Glomerular endothelial cell (primary cell): ENCODE results near the gene THSD4. TPM values are rescaled to one million over a fixed set of nuclear protein-coding genes. Genes with fewer than 3 reads are reported as not detected.
"Not testable (repeated sequence)": the region's sequence is repeated elsewhere in the genome, so short reads cannot be mapped to it uniquely, and the experiment has no call there.

ENCODE experiments used
- DNase-seq: peaks from one replicate; pipeline ENCODE4 v3.0.0-alpha.2; 2011; ENCODE audit warnings: low read depth, low spot score; ENCODE audit errors: extremely low read depth
- total RNA-seq: library from RNA; depleted of rRNA; stranded (reverse); fragments of >200 nt; gene quantifications from 2 replicates; pipeline ENCODE4 v1.2.3, GENCODE V29; 2015

THSD4 gene
- total RNA-seq, 1 donor from 2014 or later = 110 TPM

DNA sequence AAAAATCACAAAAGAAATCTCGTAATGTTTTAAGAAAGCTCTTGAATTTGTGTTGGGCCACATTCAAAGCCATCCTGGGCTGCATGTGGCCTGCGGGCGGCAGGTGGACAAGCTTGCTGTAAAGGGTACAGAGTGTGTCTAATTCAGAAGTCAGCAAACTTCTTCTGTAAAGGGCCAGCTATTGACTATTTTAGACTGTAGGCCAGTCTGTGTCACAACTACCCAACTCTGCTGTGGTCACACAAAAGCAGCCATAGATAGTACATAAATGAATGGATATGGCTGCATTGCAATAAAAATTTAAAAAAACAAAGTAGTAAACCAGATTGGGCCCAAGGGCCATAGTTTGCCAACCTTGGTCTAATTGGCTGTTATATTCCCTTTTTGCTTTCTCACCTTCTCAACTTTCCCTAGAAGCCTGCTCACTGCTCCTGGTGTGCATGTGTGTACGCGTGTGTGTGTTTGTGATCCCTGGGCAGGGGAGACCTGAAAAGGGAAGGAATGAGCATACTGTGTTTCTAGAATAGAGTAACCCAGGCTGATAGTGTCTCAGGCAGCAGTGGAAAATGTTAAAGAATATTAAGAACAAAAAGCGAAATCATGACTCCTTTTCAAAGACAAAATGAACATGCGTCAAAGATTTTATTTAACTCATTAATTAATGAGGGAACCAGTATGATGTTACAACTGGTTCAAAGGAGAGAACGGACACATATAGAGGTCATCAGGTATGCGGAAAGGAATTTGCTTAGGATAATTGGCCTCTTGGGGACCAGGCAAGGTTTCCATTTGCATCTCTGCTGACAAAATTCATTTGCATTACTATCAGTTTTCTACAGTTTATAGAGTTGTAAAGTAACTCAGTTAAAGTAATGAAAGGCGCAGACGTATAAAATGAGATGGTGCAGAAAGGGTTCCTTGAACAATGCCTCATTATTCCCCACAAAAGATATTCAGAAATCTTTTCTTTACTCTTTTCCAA lies 248.0 kb downstream of the THSD4 start:
- no peak for DNase-seq

DNA sequence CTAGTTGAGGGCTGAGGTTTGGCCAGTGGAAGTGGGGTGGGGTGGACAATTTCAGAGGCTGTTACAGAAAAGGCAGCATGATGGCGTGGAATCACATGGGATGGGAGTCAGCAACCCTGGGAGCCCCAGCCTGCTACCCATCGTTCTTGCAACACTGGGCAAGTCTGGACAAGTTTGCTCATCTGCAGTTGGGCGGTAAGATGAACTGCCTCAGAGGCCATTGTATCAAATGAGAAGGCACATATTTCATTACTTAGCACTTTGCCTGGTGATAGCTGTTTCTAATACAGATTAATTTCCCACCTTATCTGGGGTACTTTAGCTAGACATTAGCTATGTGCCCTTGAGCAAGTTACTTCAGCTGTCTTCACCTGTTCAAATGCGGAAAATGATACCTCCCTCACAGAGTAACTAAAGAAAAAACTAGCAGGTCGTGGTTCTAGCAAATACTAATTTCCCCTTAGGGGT lies 248.9 kb downstream of the THSD4 start:
- DNase-seq = no peak

DNA sequence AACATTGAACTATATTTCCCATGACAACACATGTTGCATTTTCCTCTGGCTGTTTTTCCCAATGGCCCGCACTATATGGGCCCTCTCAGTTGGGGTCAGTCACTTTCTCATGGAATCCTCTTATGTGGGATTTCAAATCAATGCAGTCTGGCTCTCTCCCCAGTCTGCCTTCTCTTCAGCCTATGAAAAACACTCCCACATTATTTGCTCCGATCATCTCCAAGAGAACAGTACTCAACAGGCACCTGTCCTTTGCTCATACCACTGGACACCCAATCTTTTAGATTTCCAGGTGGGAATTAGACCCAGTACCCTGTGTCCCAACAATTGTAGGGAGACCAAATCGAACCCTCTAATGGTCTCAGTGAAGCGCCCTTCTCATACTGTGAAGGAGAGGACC lies 251.3 kb downstream of the THSD4 start:
- no peak for DNase-seq

DNA sequence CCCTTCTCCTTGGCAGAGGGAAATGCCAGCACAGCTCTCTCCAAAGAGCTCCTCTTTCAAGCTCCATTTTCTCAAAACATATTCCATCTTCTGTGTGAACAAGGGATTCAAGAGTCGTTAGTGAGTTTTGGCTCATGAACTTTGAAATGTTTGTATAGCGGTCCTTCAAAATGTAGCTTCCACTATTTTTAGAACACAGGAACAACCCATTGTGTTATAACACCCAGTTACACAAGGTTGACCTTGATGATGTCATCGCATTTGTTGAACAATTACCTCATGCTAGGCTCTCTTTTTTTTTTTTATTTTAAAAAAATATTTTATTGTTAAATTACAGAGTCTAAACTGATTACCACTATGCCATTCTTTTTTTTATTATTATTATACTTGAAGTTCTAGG lies 251.7 kb downstream of the THSD4 start:
- no peak for DNase-seq

DNA sequence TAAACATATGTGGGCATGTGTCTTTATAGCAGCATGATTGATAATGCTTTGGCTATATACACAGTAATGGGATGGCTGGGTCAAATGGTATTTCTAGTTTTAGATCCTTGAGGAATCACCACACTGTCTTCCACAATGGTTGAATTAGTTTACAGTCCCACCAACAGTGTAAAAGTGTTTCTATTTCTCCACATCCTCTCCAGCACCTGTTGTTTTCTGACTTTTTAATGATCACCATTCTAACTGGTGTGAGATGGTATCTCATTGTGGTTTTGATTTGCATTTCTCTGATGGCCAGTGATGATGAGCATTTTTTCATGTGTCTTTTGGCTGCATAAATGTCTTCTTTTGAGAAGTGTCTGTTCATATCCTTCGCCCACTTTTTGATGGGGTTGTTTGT lies 252.5 kb downstream of the THSD4 start:
- not testable (repeated sequence) for DNase-seq

DNA sequence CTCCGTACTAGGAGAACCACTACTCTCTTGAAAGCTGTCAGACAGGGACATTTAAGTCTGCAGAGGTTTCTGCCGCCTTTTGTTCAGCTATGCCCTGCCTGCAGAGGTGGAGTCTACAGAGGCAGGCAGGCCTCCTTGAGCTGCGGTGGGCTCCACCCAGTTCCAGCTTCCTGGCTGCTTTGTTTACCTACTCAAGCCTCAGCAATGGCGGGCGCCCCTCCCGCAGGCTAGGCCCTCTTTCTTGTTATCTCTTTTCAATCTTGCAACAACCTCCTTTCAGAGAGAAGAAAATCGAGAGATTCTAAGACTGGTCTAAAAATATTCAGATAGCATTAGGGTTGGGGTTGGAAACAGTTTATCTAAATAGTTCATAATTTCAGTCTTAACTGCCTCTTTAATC lies 257.5 kb downstream of the THSD4 start:
- not testable (repeated sequence) for DNase-seq

- DNase-seq = no peak
Measured at GRCh38 chr15:71373917-71374316, 258.6 kb downstream of the THSD4 start.

GRCh38 chr15:71374607-71375352 lies 259.5 kb downstream of the THSD4 start:
- peak; percentile 37 for DNase-seq

- no peak for DNase-seq
Measured at GRCh38 chr15:71375934-71376333, 260.7 kb downstream of the THSD4 start.

GRCh38 chr15:71379893-71380292 lies 264.6 kb downstream of the THSD4 start:
- DNase-seq = no peak

DNA sequence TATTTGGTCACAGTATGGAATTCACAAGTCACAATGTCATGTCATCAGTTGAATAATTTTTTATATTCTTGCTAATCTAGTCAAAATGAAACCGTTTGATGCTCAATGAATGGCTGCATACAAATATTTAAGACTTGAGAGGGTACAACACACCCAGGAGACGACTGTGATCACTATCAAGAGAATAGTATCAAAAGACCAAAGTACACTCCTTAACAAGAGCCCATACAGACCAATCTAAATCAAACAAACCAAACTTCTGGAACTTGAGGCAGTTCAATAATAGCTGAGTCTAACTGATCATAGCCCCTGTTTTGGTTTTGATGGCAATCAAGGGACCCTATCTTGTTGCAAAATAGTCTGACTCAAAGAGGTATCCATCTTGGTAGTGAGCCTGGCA lies 265.1 kb downstream of the THSD4 start:
- no peak for DNase-seq

- no peak for DNase-seq
Measured at GRCh38 chr15:71384501-71384900, 269.2 kb downstream of the THSD4 start.

DNA sequence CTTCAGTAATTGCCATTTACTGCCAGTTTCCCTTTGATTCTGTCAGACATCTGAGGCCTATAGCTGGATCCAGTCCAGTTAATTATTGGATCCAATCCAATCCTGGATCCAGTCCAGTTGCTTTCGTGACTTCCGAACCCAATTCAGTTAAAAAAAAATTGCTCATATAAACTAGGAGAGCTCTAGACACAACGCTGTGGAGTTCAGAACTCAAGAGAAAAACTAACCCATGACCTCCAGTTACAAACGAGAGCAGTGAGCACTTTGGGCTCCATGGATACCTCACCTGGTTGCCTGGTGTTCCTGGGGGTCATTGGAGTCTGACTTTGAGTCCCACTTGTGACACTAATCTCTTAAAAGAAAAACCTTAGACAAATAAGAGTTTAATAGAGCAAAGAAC lies 269.8 kb downstream of the THSD4 start:
- DNase-seq = peak; percentile 60

GRCh38 chr15:71385457-71385856 lies 270.2 kb downstream of the THSD4 start:
- no peak for DNase-seq

- no peak for DNase-seq
Measured at GRCh38 chr15:71386005-71386404, 270.7 kb downstream of the THSD4 start.

- no peak for DNase-seq
Measured at GRCh38 chr15:71386448-71387236, 271.4 kb downstream of the THSD4 start.

DNA sequence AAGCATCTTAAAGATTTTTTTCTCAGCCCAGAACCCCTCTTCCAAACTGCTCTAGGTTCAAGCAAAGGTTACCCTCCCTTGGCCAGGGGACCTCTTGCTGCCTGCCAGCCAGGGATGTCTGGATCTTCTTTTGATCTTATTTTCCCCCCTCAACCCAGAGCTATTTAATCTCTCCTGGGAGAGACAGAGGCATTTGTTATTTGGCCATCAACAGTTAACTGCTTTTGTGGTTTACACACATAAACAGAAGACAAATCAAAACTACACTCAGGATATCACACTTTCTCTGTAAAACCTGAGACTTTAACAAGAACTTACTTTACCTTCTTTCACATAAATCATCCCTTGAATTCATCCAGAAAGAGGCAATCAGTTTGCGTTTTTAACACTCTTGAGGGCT lies 272.5 kb downstream of the THSD4 start:
- no peak for DNase-seq

GRCh38 chr15:71390096-71390495 lies 274.8 kb downstream of the THSD4 start:
- DNase-seq = no peak

DNA sequence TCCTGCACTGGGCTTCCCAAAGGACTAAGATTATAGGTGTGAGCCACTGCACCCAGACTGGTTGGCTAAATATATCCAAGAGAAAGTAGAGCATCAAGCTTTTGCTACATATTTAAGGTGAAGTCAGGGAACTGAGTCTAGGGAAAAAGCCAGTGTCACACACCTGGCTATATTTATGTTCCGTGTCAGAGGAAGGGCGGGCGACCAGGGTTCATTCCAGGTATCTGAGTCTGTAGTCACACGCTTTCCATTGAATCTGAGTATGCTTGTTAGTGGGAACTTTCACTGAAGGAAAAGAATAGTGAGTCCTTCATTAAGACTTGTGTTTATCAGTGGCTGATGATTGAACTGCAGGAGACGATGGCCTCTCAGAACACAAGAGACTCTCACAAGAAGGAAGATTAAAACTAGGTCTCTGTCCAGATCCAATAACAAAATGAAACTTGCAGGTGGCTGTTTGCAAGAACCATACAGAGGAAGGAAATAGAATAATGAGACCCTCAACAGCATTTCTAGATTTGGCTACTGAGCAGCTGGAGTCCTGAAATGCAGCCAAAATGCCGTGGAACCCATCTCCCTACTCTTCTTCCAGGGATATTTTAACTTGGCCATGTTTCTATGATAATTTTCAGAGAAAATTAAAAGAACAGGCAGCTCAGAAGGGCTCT lies 276.3 kb downstream of the THSD4 start:
- DNase-seq = no peak

DNA sequence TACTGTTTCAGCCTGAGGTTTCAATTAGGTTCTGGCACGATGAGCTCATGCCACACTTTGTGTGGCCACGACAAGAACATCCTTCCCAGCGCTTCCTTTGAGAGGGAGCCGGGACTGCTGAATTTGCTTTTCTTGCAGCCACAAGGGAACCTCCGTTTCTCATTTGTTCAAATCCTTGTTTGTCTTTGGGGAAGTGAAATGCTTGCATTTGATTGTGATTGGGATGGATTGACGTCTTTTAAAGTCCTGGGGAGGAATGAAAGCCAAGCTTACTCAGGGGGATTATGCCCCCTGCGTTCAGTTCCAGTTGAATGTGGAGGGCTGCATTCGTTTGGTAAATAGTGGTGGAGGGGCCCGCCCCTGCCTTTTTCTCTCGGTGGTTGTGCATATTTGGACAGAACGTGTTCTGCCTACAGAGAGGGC lies 277.6 kb downstream of the THSD4 start:
- DNase-seq = no peak
